Hindlimb muscle (tissue), 1 donor: ENCODE measurements around the gene EPX. TPM values are rescaled to one million over a fixed set of nuclear protein-coding genes. Genes with fewer than 3 reads are reported as not detected.

Source experiments
- DNase-seq: peaks from one replicate; pipeline ENCODE4 v3.0.0-alpha.2; 2013
- polyA plus RNA-seq: library from polyadenylated mRNA; unstranded; fragments of 120-200 nt; gene quantifications from one replicate; pipeline ENCODE4 v1.2.1, GENCODE V29; 2013; ENCODE audit not compliant: insufficient read length

Gene EPX
- polyA plus RNA-seq, 1 donor: 0.62 TPM

DNA sequence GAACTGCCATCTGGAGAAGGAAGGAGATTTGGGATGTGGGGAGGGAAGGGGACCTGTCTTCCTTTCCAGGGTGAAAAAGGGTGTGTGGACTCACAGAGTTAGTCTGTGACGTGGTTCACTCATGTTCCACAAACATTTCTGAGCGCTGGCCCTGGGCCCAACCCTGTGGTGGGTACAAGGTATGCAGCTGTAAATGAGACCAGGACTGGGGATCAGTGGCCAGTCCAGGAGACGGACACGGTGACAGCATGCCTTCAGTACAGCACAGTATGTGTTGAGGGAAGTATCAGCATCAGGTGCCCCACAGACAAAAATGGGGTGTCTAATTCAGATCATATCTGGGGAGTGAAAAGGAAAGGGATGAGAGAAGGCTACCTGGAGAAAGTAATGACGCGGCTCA is 5.5 kb upstream of the EPX start:
- no peak for DNase-seq

DNA sequence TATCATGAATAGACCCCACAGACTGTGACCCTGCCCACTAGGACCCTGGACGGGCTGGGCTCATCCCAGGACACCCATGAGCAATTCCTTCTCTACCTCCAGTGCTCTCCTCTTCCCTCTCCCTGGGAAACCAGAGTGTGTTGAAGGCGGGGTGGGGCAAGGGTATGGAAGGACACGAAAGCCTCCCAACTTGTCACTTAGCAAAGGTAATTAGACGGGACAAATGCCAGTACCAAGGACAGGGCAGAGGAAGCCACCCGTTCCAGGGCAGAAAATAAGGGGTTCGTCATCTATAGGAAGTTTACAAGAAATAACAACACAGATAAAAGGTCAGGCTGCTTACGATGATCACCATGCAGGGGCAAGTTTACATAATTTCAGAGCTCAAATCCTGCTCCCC is 4.9 kb upstream of the EPX start:
- no peak for DNase-seq

DNA sequence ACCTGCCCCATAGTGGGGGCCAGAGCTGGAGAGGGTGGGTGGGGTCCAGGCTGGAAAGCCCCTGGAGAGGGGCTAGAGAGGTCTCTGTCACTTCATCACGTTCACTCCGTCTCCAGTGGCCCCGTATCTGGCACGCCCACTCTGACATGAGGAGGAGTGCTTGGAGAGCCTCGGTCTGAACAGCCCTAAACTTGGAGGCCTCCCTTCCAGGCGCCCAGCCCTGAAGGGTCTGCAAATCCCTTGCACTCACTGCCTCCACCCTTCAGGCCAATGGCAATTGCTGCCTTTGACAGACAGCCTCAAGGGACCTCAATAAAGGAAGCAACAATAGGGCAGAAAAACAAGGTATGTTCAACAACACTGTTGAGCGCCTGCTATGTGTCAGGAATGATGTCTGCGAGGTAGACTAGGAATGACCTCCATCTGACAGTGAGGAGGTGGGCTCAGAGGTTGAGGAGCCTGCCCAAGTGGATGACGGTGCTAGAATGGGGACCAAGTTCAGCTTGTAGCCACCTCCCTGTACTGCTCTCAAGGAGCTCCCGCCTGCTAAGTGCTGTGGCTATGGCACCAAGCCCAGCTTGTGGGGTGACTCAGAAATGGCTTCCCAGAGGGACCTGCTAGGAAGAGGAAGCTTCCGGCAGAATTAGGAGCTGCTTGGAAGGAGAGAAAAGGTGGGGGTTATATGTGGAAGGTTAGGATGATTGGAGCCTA is 2.9 kb upstream of the EPX start:
- peak; percentile 26 for DNase-seq

DNA sequence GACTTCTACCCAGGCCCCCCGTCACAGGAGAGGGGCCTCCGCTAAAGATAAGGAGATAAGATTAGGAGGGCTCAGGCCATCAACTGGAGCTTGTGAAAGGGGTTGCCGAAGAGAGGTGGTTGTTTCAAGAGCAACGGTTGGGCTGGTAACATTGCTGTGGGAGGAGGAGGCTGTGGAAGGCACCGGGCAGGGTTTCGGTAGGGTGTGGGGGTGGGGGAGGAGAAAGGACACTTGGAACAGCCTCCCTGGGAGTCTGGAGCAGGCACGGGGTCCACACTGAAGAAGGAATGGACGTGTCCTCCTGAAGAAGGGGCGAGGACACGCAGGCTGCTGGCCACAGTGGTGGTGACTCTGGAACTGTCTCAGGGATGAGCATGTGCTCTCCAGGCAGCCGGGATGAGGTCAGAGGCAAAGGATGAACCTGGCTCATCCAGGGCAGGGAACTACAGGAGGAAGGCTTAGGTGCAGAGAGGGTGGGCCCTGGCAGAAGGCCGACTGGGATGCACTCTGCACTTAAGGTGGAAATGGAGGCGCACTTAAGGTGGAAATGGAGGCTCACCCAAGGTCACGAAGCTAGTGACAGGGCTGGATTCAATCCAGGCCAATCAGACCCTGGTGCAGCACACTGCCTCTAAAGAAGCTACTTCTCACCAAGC is 1.2 kb upstream of the EPX start:
- no peak for DNase-seq

DNA sequence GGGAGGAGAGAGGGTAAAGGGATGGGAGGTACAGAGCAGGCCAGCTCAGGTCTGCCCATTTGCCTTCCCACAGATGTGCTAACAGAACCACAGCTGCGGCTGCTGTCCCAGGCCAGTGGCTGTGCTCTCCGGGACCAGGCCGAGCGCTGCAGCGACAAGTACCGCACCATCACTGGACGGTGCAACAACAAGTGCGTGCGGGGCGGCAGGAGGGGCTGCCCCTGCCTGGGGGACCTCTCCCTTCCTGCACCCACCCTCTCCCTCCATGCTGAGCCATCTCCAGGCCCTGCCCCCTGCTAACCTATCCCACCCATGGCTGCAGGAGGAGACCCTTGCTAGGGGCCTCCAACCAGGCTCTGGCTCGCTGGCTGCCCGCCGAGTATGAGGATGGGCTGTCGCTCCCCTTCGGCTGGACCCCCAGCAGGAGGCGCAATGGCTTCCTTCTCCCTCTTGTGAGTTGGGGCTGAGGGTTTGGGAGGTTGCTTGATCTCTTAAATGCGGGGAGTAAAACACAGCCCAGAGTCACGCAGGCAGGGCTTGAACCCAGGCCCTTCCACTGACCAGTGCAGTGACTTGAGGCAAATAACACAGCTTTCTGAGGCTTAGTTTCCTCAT is 1.2 kb downstream of the EPX start:
- no peak for DNase-seq

DNA sequence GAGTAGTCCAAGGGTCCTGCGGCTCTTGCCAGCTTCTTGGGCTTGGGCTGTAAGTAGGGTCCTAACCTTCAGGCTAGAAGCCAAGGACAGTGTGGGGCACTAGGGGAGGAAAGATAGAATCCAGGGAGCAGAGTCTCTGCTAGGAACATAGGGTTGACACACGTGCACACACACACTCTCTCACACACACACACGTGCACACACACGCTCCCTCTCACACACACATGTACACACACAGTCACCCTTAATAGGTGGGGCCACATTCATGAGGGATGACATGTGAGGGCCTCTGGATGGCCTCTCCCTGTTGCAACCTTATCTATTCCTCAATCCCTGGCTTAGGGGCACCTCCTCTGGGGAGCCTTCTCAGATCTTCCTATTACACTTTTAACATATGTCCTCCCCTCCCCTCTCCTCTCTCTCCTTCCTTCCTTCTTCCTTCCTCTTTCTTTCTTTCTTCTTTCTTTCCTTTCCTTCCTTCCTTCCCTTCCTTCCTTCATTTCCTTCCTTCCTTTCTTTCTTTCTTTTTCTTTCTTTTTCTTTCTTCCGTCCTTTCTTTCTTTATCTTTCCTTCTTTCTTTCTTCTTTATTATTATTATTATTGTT is 3.1 kb downstream of the EPX start:
- DNase-seq: no peak

DNA sequence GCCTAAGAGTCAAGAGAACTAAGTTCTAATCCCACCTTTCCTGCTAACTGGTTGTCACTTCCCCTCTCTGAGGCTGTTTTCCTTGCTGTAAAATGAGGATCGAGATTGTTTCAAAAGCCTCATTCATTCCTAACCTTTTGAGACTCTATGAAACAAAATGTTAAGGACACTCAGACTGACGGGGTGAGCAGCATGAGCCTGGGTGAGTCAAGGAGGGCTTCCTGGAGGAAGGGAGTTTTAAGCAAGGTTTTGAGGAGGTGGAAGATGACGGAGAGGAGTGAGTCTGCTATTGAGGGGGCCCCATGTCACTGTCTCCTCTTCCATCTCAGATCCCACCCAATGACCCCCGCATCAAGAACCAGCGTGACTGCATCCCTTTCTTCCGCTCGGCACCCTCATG is 4.1 kb downstream of the EPX start:
- no peak for DNase-seq

DNA sequence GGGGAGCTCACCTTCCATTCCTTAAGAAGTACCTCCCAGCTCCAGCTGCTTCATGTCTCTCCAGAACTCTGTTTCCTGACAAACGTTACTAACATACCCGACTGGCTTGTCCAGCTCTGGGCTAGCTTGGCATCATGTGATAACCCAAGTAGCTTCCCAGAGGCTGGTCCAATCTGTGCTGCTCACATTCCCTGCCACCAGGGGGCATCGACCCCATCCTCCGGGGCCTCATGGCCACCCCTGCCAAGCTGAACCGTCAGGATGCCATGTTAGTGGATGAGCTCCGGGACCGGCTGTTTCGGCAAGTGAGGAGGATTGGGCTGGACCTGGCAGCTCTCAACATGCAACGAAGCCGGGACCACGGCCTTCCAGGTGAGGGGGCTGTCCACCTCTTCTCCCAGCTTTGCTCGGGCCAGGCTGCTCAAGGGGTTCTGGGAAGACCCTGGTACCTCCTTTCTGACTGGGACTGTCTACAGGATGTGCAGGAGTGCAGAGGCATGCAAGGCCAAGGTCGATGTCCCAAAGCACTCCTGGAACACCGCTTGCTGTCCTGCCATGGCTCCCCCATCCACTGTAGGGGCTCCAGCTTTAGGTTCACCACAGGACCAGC is 7.6 kb downstream of the EPX start:
- DNase-seq: no peak

DNA sequence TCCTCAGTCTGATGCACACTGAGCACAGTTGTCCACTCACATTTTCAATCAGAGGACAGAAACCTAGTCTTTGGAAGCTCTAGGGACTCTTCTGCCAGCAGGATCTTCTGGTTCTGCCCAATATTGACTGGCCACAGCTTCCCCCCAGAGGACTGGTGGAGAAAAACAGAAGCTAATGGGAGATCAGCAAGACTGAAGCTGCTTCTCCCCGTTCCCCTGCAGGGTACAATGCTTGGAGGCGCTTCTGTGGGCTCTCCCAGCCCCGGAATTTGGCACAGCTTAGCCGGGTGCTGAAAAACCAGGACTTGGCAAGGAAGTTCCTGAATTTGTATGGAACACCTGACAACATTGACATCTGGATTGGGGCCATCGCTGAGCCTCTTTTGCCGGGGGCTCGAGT is 10.3 kb downstream of the EPX start:
- DNase-seq: no peak

DNA sequence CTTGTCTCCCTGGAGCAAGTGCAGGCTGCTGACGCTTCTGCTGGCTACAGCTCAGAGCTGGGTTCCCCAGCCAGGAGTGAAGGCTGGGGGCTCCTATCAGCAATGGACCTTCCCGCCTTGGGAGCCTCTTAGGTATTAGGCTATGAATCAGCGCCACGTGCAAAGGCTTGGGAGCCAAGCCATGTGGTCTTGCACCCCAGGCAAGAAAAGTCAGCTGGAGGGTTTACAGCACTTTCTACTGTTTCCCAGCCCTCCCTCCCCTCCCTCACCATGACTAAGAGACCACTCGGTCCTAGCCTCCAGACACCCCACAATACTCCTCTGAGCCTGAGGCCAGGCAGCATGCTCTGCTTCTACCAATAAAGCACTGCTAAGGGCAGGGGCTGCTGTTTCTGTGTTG is 12.3 kb downstream of the EPX start:
- no peak for DNase-seq

DNA sequence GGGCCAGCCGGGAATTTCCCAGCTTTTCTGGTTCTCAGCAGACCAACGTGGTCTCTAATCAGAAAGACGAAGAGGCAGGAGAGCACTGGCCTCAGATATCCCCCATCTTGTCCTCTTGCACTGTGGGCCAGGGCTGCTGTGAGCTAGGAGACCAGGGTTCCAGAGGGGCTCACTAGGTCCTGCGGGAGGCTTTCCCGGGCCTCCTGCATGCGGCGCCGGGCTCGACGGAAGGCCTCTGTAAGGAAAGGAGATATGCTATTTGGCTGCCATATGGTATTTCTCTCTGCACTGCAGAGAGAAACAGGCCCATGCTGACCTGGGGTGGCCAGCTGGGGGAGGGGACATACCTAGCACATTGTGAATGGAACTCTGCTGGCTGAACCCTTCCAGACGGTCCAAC is 13.4 kb downstream of the EPX start:
- no peak for DNase-seq

DNA sequence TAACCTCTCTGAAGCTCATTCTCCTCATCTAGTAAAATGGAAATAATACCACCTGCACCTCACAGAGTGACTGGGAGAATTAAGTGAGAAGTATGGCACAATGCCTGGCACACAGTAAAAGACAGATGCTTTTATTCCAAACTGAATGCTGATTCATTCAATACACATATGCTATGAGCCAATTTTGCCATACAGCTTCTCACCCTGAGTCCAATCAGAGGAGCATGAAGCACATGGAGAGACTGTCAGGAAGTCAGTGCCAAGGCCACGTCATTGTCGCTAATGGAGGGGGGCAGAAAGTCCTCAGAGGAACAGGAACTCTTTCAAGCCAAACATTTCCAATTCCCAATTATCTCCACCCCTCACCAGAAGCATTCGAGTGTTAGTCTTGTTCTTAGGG is 14.9 kb downstream of the EPX start:
- DNase-seq: no peak

DNA sequence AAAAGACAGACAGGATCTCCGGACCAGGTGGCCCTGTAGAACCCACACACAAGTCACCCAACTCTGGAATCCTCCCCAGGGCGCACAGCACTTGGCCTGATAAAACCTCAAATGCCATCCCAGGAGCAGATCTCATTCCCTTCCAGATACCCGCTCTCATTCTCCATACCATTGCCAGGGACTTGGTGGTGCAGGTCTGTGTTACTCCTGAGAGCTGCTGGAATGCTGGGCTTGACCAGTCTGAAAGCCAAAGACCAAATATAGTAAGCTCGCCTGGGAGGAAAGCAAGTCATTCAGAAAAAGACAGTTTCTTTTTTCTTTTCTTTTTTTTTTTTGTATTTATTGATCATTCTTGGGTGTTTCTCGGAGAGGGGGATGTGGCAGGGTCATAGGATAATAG is 15.8 kb downstream of the EPX start:
- no peak for DNase-seq

DNA sequence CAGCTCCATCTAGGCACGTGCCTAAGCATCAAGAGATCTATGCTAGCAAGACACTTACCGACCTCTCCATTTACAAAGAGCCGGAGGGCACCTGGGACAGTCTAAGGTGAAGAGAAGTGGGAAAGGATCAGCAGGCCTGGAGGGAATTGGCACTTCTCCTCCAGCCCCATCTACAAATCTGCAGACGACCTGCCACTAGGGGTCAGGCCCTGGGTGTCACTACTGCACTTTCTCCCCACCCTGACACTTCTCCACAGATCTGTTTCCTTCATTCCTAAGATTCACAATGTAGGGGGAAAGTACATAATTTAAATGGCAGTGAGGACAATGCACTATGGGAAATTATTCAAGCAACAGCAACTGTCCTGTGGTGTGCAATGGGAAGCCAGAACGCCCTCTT is 18.4 kb downstream of the EPX start:
- DNase-seq: no peak

DNA sequence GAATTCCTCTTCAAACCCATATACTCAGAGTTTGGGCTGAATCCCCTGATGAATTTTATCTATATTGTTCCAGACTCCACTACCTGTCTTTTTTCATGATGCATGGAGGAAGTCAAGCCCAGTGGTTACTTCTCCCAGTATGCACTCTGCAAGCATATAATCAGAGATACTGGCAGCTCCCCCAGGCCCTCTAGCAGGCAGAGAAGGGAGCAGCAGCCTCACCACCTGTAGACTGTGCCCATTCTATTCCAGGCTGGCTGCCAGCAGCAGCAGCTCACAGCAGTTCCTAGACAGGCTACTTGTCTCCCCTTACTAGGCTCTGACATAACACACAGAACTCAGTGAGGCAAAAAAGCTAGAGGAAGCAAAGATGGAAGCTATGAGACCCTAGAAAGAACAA is 23.2 kb downstream of the EPX start:
- DNase-seq: no peak

DNA sequence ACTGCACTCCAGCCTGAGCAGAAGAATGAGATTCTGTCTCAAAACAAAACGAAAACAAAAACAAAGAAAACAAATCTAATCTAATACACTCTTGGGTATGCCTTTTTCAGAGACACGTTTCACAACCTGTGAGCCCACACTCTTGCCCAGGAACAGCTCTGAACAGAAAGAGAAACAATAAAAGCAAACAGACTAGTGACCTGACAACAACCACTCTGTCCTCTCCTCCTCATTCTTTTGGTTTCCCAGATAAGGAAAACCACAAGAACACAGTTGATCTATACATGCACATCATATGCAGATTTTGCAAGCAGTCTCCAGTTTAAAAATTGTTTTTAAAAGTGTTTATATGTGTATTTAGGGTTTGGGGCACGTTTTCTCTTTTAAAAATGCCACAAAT is 25.2 kb downstream of the EPX start:
- no peak for DNase-seq

DNA sequence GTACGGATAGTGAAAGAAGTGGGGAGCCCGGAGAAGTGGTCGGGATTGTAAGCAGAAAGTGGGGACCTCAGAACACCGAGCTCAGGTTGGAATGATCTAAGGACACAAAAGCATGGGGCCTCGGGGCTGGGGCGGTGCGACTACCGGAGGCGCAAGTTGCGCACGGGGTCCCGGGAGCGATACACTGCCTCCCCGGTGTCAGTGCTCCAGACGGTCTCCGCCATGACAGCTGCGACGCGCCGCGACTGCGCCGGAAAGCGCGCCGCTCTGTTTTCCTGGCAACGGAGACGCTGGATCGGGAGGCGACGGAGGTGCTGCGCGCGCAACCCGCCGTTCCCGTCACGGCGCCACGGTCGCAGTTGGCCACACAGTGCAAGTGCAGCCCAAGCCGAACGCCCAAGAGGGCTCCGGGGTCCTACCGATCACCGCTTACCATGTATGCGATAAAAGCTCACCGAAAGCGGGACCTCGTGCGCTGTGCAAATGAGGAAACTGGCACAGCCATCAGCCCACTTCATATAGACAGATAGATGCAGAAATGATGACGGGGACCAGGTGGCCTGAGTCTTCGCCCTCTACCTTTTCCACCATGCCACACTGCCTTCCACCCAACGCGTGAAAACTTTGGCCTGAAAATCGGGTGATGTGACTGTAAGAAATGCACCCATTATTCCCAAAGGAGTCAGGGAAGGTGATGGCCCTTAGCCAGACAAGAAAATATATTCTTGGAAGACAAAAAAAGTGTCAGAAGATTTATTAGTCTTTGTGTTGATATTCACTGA is 26.7 kb downstream of the EPX start, which contains the start of gene MKS1:
MKS1 (minus strand) TSS at position 249 of the 782 bp plus-strand sequence; CDS start at position 224, 25 bp downstream.
- peak; percentile 96 for DNase-seq

DNA sequence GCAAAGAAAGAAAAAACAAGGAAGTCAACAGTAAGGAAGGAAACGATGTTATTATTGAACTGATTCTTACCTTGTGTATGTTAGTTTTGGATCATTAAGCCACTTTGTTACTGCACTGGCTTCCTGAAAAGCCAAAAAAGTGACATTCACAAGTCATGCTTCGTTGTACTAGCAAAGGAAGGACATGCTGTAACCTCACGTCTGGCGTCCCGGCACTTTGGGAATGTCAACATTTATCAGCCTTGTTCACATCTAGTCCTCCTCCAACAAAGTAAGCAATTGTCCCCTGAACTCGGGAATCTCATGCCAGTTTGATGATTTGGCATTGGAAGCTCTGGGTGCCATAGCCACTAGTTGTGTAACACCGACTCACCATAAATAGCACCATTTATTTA is 27.3 kb downstream of the EPX start:
- no peak for DNase-seq

DNA sequence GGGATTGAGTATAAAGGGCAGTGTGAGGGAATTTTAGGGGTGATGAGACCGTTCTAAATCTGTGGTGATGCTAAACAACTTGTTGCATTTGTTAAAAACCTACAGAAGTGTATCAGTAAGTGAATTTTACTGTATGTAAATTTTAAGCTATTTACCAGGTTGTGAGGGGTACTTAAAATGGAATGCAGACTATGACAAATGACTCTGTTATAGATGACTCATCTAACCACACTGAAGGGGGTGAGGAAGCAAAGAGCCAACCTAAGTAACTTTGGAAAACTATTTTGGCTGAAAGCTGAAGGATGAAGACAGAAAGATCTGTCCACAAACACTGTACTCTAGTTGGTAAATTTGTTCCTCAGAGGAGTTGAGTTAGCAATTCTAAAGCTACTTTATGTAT is 31.8 kb downstream of the EPX start:
- no peak for DNase-seq

DNA sequence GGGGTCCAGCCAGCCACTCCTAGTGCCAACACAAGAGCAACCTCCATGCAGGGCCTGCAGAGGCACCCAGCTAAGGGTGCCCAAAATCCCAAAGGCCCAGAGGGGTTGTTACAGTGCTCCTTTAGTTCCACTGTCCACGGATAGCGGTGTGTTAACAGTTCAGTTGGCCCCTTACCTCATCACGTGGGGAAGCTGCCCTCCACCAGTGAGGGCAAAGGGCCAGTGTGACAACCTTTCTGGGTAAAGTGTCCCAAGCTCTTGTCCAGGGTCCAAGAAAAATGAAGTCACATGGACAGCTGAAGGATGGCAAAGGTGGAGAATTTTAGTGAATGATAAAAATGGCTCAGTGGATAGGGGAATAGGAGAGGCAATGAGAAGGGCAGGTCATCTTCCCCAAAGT is 35.2 kb downstream of the EPX start:
- no peak for DNase-seq

DNA sequence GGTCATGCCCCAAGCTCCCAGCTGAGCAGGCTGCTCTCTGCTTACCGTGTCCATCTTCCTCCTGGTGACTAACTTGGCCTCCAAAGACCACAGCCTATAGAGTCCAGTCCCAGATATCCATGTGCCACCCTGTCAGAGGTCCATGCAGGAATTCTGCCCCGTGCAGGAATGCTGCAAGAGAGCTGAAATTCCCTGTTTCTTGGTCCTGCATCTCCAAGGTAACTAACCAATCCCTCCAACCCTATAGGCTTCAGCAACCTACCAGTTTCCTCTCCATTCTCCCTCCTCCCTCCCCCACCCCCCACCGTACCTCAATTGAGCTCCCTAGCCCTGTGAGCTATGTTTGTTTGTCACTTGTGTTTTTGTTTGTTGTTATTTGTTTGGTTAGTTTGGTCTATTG is 36.2 kb downstream of the EPX start:
- DNase-seq: no peak

DNA sequence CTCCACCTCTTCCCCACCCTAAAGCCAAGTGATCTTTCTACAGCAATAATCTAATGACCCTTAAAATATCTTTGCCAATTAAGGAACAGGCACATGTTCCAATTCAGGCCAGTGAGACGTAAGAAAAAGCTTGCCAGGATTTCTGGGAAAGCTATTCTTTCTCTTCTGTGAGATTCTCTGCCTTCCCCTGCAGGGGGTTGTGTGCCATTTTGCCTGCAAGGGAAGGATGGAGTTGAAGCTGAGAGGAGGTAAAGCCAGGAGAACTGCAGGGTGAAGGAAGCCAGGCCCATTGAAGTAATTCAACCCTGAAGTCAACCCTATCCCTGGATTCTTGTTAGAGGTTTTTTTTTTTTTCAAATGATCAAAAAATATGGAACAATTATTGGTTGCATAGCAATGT is 36.9 kb downstream of the EPX start:
- DNase-seq: no peak

DNA sequence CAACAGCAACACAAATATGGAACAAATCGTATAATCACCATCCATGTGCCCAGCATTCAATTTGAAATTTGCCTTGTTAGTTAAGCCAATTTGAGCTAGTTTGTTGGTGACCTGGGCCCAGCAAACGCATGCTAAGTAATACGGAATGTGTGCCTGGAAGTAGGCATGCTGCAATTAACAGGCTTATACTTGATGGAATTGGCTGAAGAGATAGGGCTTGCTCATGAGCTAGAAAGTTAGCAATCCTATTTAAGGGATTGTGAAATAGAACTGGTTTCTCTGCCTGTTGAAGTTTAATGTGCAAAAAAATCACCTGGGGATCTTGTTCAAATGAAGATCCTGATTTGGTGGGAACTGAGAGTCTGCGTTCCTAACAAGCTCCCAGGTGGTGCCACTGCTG is 37.4 kb downstream of the EPX start:
- no peak for DNase-seq
